Uterus (tissue), 4 donors: ENCODE measurements around the gene SH3PXD2A. TPM values are rescaled to one million over a fixed set of nuclear protein-coding genes. Genes with fewer than 3 reads are reported as not detected.

Experiments
- DNase-seq, 2 donors: peaks; one replicate each; pipeline ENCODE4 v3.0.0-alpha.2; 2019 to 2020
- H3K27ac ChIP-seq, 2 donors: fragments of 200-600 bp; sonication (generic); 1 replicate in 1 of 2; 2 replicates in 1 of 2; pipeline ENCODE4 v1.5.1; 2016 to 2018
- H3K27me3 ChIP-seq, 2 donors: fragments of 200-600 bp; sonication (generic); one replicate each; pipeline ENCODE4 v1.5.1; 2018 to 2019; ENCODE audit warnings: control low read depth in 1 of 2
- H3K36me3 ChIP-seq, 2 donors: fragments of 200-600 bp; sonication (generic); one replicate each; pipeline ENCODE4 v1.5.1; 2019; ENCODE audit warnings: control low read depth in 1 of 2
- H3K4me1 ChIP-seq, 2 donors: fragments of 200-600 bp; sonication (generic); one replicate each; pipeline ENCODE4 v1.5.1; 2018 to 2019; ENCODE audit warnings: control low read depth in 1 of 2
- H3K4me3 ChIP-seq, 2 donors: fragments of 200-600 bp; sonication (generic); 1 replicate in 1 of 2; 2 replicates in 1 of 2; pipeline ENCODE4 v1.5.1; 2018 to 2019; ENCODE audit warnings: mild to moderate bottlenecking in 1 of 2
- H3K9me3 ChIP-seq, 2 donors: fragments of 200-600 bp; sonication (generic); one replicate each; pipeline ENCODE4 v1.5.1; 2019; ENCODE audit warnings: control low read depth in 1 of 2
- CTCF ChIP-seq, 4 experiments: fragments of 200-600 bp in 2 of 4; fragments of 450-650 bp in 2 of 4; sonication (generic) in 2 of 4; IDR thresholded peaks; one replicate each; pipeline ENCODE4 v1.5.1; 2016 to 2019; ENCODE audit warnings: antibody characterized with exemption in 4 of 4, mild to moderate bottlenecking in 2 of 4, moderate library complexity in 1 of 4
- POLR2A ChIP-seq, 2 donors: fragments of 450-650 bp; IDR thresholded peaks; one replicate each; pipeline ENCODE4 v1.6.1; 2016; ENCODE audit warnings: antibody characterized with exemption in 2 of 2, mild to moderate bottlenecking in 1 of 2, moderate library complexity in 1 of 2
- intact Hi-C: fragments of 100-400 bp; cut with DNase I; formaldehyde crosslinking; loops from one replicate; pipeline ENCODE4 v1.15.1; 2023; ENCODE audit warnings: low total_unique reads
- total RNA-seq, 4 donors: library from RNA; depleted of rRNA in 3 of 4; stranded (reverse); fragments of >200 nt in 3 of 4; gene quantifications; one replicate each; pipeline versions ENCODE4 v1.1.0 to v1.2.4, GENCODE V29; 2014 to 2023
- donor health status: DM: yes; HTN: yes; CAD: no.

The SH3PXD2A gene
- total RNA-seq, 4 donors from 2014 or later: 12.6 to 117 (median 46.6) TPM

GRCh38 chr10:103683851-103684250 is 171.5 kb downstream of the SH3PXD2A start:
- H3K27ac ChIP-seq: no peak overlapping the region
- H3K27me3 ChIP-seq: no peaks in the 10 kb centered on the region
- intact Hi-C loops: loop anchor here (10.0 kb wide), 1 partner anchor 199 kb away; no protein-coding TSS in a partner anchor
- no peaks in the 10 kb centered on the region for H3K9me3 ChIP-seq
- H3K36me3 ChIP-seq: no peaks in the 10 kb centered on the region
- H3K4me3 ChIP-seq: no peak overlapping the region
- TF ChIP-seq POLR2A (IDR thresholded peaks at IDR 0.05) (no peak), CTCF (IDR thresholded peaks at IDR 0.05) (no peak)
- DNase-seq: no peak
- no peaks in the 10 kb centered on the region for H3K4me1 ChIP-seq

GRCh38 chr10:103682631-103683030 is 172.7 kb downstream of the SH3PXD2A start:
- H3K27me3 ChIP-seq: no peaks in the 10 kb centered on the region
- no peak overlapping the region for H3K4me3 ChIP-seq
- no peak overlapping the region for H3K27ac ChIP-seq
- DNase-seq: no peak
- no peak for TF ChIP-seq POLR2A (IDR thresholded peaks at IDR 0.05)
- TF ChIP-seq CTCF (IDR thresholded peaks at IDR 0.05): no peak
- H3K36me3 ChIP-seq: no peaks in the 10 kb centered on the region
- no peaks in the 10 kb centered on the region for H3K9me3 ChIP-seq
- no peaks in the 10 kb centered on the region for H3K4me1 ChIP-seq
- intact Hi-C loops: loop anchor here (10.0 kb wide), 1 partner anchor 198 kb away; no protein-coding TSS in a partner anchor

GRCh38 chr10:103681617-103682399 is 173.6 kb downstream of the SH3PXD2A start:
- no peak overlapping the region for H3K4me3 ChIP-seq
- no peaks in the 10 kb centered on the region for H3K27me3 ChIP-seq
- H3K36me3 ChIP-seq: no peaks in the 10 kb centered on the region
- H3K9me3 ChIP-seq: no peaks in the 10 kb centered on the region
- H3K4me1 ChIP-seq: no peaks in the 10 kb centered on the region
- H3K27ac ChIP-seq: no peak overlapping the region
- peak in 1 of 2 donors; percentile 51 for DNase-seq
- TF ChIP-seq CTCF (IDR thresholded peaks at IDR 0.05): no peak
- no peak for TF ChIP-seq POLR2A (IDR thresholded peaks at IDR 0.05)
- intact Hi-C loops: loop anchor here (10.0 kb wide), 1 partner anchor 197 kb away; no protein-coding TSS in a partner anchor

- intact Hi-C loops: loop anchor here (10.0 kb wide), 1 partner anchor 196 kb away; no protein-coding TSS in a partner anchor
- no peak for TF ChIP-seq POLR2A (IDR thresholded peaks at IDR 0.05)
- TF ChIP-seq CTCF (IDR thresholded peaks at IDR 0.05): no peak
- H3K36me3 ChIP-seq: no peaks in the 10 kb centered on the region
- no peaks in the 10 kb centered on the region for H3K9me3 ChIP-seq
- peaks cover 3 to 5% of the 10 kb centered on the region in 2 donors for H3K4me1 ChIP-seq
- H3K4me3 ChIP-seq: no peak overlapping the region
- DNase-seq: no peak
- no peaks in the 10 kb centered on the region for H3K27me3 ChIP-seq
- H3K27ac ChIP-seq: peak overlapping the region; percentile 3 to 58
Measured at GRCh38 chr10:103680869-103681236, 174.5 kb downstream of the SH3PXD2A start.

- TF ChIP-seq CTCF (IDR thresholded peaks at IDR 0.05) (no peak), POLR2A (IDR thresholded peaks at IDR 0.05) (no peak)
- DNase-seq: no peak
- peaks cover 3 to 5% of the 10 kb centered on the region in 2 donors for H3K4me1 ChIP-seq
- no peaks in the 10 kb centered on the region for H3K36me3 ChIP-seq
- intact Hi-C loops: no loop called here
- H3K27me3 ChIP-seq: no peaks in the 10 kb centered on the region
- peak overlapping the region; percentile 89 for H3K27ac ChIP-seq
- no peaks in the 10 kb centered on the region for H3K9me3 ChIP-seq
- no peak overlapping the region for H3K4me3 ChIP-seq
Measured at GRCh38 chr10:103679096-103679790, 176.1 kb downstream of the SH3PXD2A start.
